Endothelial cell of umbilical vein (primary cell): ENCODE data around the gene SNW1.
"Not testable (repeated sequence)": the region's sequence is repeated elsewhere in the genome, so short reads cannot be mapped to it uniquely, and the experiment has no call there.

Experiments
- EZH2 ChIP-seq: IDR thresholded peaks from 2 replicates; pipeline ENCODE4 v1.6.1; 2012; ENCODE audit warnings: borderline replicate concordance, low read depth, mild to moderate bottlenecking, moderate library complexity, low read length, inconsistent platforms; ENCODE audit not compliant: severe bottlenecking
- FOS ChIP-seq: IDR thresholded peaks from 2 replicates; pipeline ENCODE4 v1.6.1; 2011; ENCODE audit warnings: mild to moderate bottlenecking, low read length, moderate library complexity, borderline replicate concordance; ENCODE audit not compliant: insufficient read depth
- POLR2A ChIP-seq: IDR thresholded peaks from 2 replicates; pipeline ENCODE4 v1.6.1; 2012; ENCODE audit warnings: low read depth, mild to moderate bottlenecking, control low read depth, low read length
- POLR2AphosphoS5 ChIP-seq: IDR thresholded peaks from 2 replicates; pipeline ENCODE4 v1.6.1; 2012; ENCODE audit warnings: low read depth, mild to moderate bottlenecking, control low read depth, low read length, moderate library complexity; ENCODE audit not compliant: insufficient read depth
- TF ChIP-seq, protein P1 (sequence below), 2 donors: IDR thresholded peaks; 1 replicate in 1 of 2; 2 replicates in 1 of 2; pipeline ENCODE4 v1.5.1; 2011; ENCODE audit warnings: low read length in 2 of 2, mild to moderate bottlenecking in 2 of 2, moderate library complexity in 2 of 2, control low read depth in 1 of 2, inconsistent platforms in 1 of 2, low read depth in 1 of 2; ENCODE audit not compliant: insufficient read depth in 1 of 2; ENCODE audit errors: extremely low read depth in 1 of 2

DNA sequence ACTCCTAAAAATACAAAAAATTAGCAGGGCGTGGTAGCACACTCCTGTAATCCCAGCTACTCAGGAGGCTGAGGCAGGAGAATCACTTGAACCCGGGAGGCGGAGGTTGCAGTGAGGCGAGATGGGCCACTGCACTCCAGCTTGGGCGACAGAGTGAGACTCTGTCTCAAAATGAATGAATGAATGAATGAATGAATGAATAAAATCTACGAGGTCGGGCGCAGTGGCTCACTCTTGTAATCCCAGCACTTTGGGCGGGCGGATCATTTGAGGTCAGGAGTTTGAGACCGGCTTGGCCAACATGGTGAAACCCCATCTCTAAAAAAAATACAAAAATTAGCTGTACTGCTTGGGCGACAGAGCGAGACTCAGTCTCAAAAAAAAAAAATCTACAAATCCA lies 38.5 kb upstream of the SNW1 start:
- TF ChIP-seq POLR2AphosphoS5, EZH2, POLR2A, FOS: not testable (repeated sequence)
- TF ChIP-seq, protein P1, sequence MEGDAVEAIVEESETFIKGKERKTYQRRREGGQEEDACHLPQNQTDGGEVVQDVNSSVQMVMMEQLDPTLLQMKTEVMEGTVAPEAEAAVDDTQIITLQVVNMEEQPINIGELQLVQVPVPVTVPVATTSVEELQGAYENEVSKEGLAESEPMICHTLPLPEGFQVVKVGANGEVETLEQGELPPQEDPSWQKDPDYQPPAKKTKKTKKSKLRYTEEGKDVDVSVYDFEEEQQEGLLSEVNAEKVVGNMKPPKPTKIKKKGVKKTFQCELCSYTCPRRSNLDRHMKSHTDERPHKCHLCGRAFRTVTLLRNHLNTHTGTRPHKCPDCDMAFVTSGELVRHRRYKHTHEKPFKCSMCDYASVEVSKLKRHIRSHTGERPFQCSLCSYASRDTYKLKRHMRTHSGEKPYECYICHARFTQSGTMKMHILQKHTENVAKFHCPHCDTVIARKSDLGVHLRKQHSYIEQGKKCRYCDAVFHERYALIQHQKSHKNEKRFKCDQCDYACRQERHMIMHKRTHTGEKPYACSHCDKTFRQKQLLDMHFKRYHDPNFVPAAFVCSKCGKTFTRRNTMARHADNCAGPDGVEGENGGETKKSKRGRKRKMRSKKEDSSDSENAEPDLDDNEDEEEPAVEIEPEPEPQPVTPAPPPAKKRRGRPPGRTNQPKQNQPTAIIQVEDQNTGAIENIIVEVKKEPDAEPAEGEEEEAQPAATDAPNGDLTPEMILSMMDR (IDR thresholded peaks at IDR 0.05; ENCODE audit: extremely low read depth in 1 of 2, insufficient read depth in 1 of 2, low read depth in 1 of 2, low read length in 2 of 2): not testable (repeated sequence)
